ENCODE data around the gene CPN2. TPM values are rescaled to one million over a fixed set of nuclear protein-coding genes. Genes with fewer than 3 reads are reported as not detected.

Gene CPN2
- total RNA-seq, 1 experiment from 2014 or later, result not detected

DNA sequence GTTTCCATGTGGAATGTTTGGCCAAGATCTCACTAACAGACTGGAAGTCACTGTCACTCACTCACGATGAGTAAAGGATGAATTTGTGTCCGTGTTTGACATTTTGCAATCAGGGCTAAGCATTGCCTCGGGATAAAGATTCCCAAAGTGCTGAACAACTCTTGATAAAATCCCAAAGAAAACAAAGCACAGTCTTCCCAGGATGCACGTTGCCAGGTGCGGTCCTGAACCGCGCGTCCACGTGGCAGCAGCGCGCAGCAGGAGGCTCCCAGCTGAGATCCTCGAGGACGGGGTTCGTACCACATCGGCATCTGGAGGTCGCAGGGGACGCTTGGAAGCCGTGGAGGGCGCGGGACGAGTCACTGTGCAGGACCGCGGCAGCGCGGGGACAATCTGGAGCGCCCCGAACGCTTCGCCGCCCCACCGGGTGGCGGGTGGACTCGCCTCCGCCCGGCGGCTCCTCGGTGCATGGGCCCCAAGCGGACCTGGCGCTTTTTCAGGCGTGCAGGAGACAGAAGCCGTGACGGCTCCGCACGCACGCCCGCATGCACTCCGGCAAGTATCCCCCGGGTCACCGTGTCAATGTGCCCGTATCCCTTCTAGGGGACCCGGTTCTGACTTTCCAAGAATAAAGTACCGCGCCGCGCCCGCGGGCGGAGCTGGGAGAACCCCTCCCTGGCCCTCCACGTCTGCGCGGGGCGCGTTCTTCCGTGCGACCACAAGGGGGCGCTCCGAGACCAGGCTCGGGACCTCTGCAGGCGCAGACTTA lies 17.7 kb downstream of the CPN2 start:
- peak; percentile 90 for DNase-seq
- Histone ChIP-seq H2BK20ac (ENCODE audit: low read depth, low read length, poor library complexity, severe bottlenecking) (no peak overlapping the region), H3K9me3 (ENCODE audit: control insufficient read depth, low read depth, low read length) (no peaks in the 10 kb centered on the region), H4K5ac (ENCODE audit: insufficient read length, low read depth, low read length) (no peak overlapping the region), H3K79me1 (ENCODE audit: insufficient read depth, low read depth, low read length, poor library complexity, severe bottlenecking) (no peaks in the 10 kb centered on the region), H3K14ac (ENCODE audit: insufficient read depth, low read length) (peak overlapping the region; percentile 25; the same call in 1 of the 2 replicates), H4K8ac (replicated peaks; ENCODE audit: insufficient read length, low read depth, low read length) (no peak overlapping the region), H3K9ac (ENCODE audit: extremely low read depth, insufficient read length, low read length) (no peak overlapping the region), H3K18ac (ENCODE audit: insufficient read length, low read depth, low read length) (no peak overlapping the region), H2BK12ac (ENCODE audit: insufficient read length, low read depth, low read length) (no peak overlapping the region), H3K79me2 (ENCODE audit: insufficient read depth, low read length) (no peaks in the 10 kb centered on the region), H3K23me2 (ENCODE audit: insufficient read length, low read depth, low read length, poor library complexity, severe bottlenecking) (peaks cover 5% of the 10 kb centered on the region), H3K4me2 (ENCODE audit: insufficient read depth, insufficient read length, low read length) (peak overlapping the region; percentile 42), H3T11ph (ENCODE audit: low read length) (no peak overlapping the region), H2AFZ (ENCODE audit: low read length) (no peak overlapping the region), H2BK120ac (ENCODE audit: low read depth, low read length, poor library complexity, severe bottlenecking) (no peak overlapping the region), H3K27me3 (ENCODE audit: insufficient read depth, low read length) (peaks cover 11% of the 10 kb centered on the region; the same call in 1 of the 2 replicates), H3K27ac (ENCODE audit: insufficient read length, low read depth, low read length) (no peak overlapping the region), H2AK5ac (ENCODE audit: insufficient read length, low read length) (no peak overlapping the region), H4K20me1 (ENCODE audit: control insufficient read depth, insufficient read depth, insufficient read length) (no peaks in the 10 kb centered on the region), H3K4ac (ENCODE audit: low read depth, low read length) (no peak overlapping the region), H4K91ac (ENCODE audit: insufficient read length, low read depth, low read length) (no peak overlapping the region), H3K4me1 (ENCODE audit: insufficient read depth, low read length) (no peaks in the 10 kb centered on the region), H2BK15ac (ENCODE audit: low read depth, low read length) (no peak overlapping the region), H3K23ac (ENCODE audit: insufficient read length, low read depth, low read length) (no peak overlapping the region), H3K56ac (ENCODE audit: insufficient read length, low read depth, low read length) (no peak overlapping the region), H2BK5ac (ENCODE audit: insufficient read length, low read length) (no peak overlapping the region)
- no peak overlapping the region for H3K27ac Mint-ChIP-seq
- peak overlapping the region; percentile 60 to 79 for H3K4me3 Mint-ChIP-seq
- no CpG with 5 or more reads among the region's 69 CpGs for WGBS (ENCODE audit: extremely low coverage, insufficient read length, low lambda C conversion rate)
- no peaks in the 10 kb centered on the region; a peak in 1 of 7 replicates for H3K36me3 Mint-ChIP-seq (ENCODE audit: insufficient read depth in 1 of 3, low read depth in 3 of 3)
- H3K27me3 Mint-ChIP-seq (ENCODE audit: low read depth), result peaks cover 46% of the 10 kb centered on the region
- TF ChIP-seq, protein P1, sequence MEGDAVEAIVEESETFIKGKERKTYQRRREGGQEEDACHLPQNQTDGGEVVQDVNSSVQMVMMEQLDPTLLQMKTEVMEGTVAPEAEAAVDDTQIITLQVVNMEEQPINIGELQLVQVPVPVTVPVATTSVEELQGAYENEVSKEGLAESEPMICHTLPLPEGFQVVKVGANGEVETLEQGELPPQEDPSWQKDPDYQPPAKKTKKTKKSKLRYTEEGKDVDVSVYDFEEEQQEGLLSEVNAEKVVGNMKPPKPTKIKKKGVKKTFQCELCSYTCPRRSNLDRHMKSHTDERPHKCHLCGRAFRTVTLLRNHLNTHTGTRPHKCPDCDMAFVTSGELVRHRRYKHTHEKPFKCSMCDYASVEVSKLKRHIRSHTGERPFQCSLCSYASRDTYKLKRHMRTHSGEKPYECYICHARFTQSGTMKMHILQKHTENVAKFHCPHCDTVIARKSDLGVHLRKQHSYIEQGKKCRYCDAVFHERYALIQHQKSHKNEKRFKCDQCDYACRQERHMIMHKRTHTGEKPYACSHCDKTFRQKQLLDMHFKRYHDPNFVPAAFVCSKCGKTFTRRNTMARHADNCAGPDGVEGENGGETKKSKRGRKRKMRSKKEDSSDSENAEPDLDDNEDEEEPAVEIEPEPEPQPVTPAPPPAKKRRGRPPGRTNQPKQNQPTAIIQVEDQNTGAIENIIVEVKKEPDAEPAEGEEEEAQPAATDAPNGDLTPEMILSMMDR (conservative IDR thresholded peaks at IDR 0.05), result peak; percentile 100
- H3K4me1 Mint-ChIP-seq, result peaks cover 28% of the 10 kb centered on the region in 2 experiments
- no peaks in the 10 kb centered on the region; a peak in 1 of 5 replicates for H3K9me3 Mint-ChIP-seq

Measured in H9 (cell line).